HG02970 (cell line): ENCODE data around the gene ZNF124.
A peak's percentile ranks its signal among the peaks of the same experiment; 100 is the strongest.
"Not testable (repeated sequence)": the region's sequence is repeated elsewhere in the genome, so short reads cannot be mapped to it uniquely, and the experiment has no call there.

Experiments used
- ATAC-seq: cut with Tn5 transposase; IDR thresholded peaks from one replicate; pipeline ENCODE4 v1.9.1; 2021; ENCODE audit warnings: mild to moderate bottlenecking, moderate library complexity, moderate number of reproducible peaks; ENCODE audit not compliant: unreplicated experiment, low FRiP score

The ZNF124 gene

DNA sequence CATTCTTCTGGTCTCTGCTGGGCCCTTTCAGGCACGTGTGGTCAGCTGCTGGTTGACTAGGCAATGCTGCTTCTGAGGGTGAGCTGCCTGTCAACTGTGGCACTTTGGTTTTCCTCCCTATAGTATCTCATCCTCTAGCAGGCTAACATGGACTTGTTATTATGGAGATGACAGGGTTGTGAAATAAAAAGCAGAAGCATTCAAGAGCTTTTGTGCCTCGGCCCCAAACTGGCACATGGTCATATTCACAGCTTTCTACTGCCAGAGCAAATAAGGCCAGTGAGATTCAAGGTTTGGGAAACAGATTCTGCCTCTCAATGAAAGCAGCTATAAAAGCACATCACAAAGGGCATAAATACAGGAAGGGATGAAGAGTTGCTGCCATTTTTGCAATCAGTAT lies 1.6 kb upstream of the ZNF124 start:
- no peak for ATAC-seq

- no peak for ATAC-seq
Measured at GRCh38 chr1:247172996-247173395, 1.2 kb upstream of the ZNF124 start.

DNA sequence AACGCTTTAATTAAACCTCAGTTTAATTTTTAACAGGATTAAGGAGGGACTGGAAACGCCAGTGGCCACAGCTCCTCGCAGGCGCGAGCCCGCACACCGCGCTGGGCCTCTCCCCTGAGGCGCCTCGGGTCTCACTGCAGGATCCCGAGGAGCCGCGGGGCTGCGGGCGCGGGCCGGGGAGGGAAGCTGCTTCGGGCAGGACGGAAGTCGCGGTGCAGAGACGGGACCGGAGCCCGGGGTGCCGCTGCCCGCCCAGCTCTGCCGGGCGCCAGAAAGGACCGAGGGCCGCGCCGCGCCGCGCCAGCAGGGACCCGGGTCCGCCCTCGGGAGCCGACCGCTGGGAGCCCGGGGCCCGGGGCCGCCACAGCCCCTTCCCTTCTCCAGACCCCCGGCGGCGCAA lies 377 bp downstream of the ZNF124 start:
- peak; percentile 43 for ATAC-seq

DNA sequence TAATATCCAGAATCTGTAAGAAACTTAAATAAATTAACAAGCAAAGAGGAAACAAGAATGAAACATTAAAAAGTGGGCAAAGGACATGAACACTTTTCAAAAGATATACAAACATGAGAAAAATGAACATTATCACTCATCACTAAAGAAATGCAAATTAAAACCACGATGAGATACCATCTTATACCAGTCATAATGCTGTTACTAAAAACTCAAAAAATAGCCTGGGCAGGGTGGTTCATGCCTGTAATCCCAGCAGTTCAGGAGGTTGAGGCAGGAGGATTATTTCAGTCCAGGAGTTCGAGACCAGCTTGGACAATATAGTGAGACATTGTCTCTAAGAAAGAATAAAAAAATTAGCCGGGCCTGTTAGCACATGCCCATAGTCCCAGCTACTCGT lies 6.1 kb downstream of the ZNF124 start:
- ATAC-seq, result no peak

DNA sequence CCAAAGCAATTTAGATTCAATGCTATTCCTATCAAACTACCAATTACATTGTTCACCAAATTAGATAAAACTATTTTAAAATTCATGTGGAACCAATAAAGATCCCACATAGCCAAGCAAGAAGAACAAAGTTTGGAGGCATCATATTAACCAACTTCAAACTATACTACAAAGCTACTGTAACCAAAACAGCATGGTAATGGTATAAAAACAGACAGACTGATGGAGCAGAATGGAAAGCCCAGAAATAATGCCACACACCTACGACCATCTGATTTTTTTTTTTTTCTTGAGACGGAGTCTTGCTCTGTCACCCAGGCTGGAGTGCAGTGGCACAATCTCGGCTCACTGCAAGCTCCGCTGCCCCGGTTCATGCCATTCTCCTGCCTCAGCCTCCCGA lies 7.1 kb downstream of the ZNF124 start:
- no peak for ATAC-seq

DNA sequence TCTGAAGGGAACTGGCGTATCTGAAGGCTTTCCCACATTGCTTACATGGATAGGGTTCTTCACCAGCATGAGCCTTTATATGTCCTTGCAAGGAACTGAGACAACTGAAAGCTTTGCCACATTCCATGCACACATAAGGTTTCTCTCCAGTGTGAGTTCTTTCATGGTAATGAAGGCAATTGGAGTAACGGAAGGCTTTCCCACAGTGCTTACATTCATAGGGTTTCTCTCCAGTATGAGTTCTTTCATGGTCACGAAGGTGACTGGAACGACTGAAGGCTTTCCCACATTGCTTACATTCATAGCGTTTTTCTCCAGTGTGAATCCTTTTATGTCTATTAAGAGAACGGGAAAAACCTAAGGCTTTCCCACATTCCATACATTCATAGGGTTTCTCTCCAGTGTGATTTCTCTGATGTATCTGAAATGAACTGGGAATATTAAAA lies 15.0 kb downstream of the ZNF124 start:
- no peak for ATAC-seq

DNA sequence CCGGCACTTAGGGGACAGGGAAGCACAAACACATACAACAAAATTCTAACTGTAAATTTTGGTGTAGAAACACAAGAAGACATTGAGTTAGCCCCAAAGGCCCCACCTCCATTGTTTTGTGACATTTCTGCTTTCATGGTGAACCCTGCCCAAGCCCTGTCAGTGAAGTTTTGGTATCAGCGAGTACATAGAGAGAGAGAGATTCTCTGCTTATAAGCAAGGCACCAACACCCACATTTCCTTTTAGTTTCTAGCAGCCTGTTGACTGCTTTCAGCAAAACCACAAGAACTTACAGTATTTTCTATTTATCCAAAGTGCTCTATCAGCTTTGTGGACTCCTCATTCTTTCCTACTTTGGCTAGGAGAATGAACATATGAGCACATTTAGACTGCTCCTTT lies 24.0 kb downstream of the ZNF124 start:
- ATAC-seq, result no peak

GRCh38 chr1:247147120-247147519 lies 24.7 kb downstream of the ZNF124 start:
- not testable (repeated sequence) for ATAC-seq

- ATAC-seq, result no peak
Measured at GRCh38 chr1:247146671-247147070, 25.1 kb downstream of the ZNF124 start.

GRCh38 chr1:247145279-247145678 lies 26.5 kb downstream of the ZNF124 start:
- no peak for ATAC-seq

DNA sequence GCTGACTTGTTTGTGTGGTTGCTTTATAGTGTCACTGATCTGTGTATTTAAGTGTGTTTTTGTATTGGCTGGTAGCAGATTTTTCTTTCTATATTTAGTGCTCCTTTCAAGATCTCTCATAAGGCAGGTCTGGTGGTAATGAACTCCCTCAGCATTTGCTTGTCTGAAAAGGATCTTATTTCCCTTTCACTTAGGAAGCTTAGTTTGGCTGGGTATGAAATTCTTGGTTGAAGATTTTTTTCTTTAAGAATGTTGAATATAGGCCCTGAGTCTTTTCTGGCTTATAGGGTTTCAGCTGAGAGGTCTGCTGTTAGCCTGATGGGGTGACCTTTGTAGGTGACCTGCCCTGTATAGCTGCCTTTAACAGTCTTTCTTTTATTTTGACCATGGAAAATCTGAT lies 32.3 kb downstream of the ZNF124 start:
- ATAC-seq, result not testable (repeated sequence)

DNA sequence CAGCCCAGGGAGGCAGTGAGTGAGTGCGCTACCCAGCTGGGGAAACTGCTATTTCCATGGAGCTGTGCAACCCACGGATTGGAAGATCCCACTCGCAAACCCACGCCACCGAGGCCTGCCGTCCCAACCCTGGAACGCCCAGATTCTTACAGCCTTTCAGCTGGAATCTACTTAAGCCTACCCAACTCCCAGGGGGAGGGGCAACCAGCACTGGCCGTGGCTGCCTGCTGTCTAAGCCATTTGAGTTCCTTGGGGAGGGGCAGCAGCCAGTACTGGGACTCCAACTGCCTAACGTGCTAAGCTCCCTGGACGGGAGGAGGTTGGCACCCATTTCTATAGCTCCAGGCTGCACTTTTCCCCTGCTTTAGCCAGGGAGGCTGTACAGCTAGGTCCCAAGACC lies 40.6 kb downstream of the ZNF124 start:
- ATAC-seq, result no peak

DNA sequence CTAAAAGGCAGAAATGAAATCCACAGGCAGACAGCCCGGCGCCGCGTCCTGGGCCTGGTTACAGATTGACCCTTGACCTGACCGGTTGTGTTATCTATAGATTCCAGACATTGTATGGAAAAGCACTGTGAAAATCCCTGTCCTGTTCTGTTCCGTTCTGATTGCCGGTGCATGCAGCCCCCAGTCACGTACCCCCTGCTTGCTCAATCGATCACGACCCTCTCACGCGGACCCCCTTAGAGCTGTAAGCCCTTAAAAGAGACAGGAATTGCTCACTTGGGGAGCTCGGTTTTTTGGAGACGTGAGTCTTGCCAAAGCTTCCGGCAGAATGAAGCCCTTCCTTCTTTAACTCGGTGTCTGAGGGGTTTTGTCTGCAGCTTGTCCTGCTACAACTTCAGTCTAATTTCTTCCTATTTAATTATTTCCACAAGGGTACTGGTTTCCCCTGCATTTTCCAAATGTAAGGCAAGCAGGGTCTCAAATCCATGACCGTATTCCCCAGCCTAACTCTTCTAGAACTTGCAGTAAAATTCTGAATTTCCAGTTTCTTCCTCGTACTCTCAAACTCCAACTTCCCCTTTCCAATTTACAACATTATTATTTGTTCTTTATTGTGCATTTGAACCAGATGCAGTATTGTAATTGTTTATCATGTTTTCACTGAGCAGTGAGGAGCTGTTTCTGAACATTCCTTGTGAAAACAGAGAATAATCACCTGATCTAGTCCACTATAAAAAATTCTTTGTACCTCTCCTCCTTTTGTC lies 44.1 kb downstream of the ZNF124 start:
- not testable (repeated sequence) for ATAC-seq

- ATAC-seq, result peak; percentile 49
Measured at GRCh38 chr1:247126601-247127000, 45.2 kb downstream of the ZNF124 start.

DNA sequence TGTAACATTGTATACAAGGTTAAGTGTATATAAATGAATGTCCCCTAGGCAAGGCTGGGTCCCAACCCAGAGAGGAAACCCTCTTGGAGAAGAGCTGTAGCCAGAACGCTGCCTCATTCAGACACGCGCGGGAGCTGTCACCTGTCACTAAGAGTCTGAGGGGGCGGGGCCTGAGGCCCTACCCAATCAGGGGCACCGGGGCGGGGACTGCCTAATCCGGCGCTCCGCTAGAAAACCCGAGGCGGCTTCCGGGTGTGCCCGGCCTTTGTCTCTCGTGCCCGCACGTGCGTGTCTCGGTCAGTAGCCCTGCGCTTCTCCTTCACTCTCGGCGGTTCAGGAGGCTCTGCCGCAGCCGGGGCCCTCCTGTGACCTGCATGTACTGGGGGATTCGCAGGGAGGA lies 45.7 kb downstream of the ZNF124 start:
- peak; percentile 99 for ATAC-seq

GRCh38 chr1:247121382-247121781 lies 50.4 kb downstream of the ZNF124 start:
- ATAC-seq, result no peak

- not testable (repeated sequence) for ATAC-seq
Measured at GRCh38 chr1:247120408-247120668, 51.5 kb downstream of the ZNF124 start.

DNA sequence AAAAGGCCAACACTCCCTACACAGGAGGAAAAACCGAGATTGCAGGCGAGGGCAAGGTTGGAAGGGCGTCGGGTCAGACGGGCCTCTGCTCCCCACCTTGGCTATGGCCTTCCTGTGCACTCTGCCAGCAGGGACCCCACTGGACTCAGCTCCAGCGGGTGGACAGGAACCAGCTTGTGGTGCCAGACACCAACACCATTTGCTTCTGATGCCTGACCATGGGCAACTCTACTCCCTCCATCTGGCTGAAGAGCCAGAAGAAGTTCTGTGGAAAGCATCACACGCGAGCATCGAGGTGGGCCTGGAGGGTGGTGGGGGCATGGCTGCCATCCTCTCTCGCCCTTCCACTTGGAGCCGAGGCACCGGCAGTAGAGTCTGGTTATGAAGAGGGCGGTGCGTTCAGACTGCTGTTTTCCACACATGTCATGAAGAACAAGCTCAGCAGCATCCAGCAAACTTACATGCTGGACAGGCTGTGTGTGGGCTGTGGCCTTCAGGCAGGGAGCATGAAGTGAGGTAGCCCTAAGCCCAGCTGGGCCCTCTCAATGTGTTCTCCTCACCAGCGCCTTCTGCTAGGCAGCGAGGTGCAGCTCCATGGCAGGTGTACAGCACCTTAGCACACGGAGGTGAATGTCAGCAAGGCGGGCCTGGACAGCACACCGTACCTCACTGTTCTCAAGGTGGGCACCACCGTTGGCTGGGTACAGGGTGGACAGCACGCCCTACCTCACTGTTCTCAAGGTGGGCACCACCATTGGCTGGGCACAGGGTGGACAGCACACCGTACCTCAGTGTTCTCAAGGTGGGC lies 52.0 kb downstream of the ZNF124 start:
- no peak for ATAC-seq

DNA sequence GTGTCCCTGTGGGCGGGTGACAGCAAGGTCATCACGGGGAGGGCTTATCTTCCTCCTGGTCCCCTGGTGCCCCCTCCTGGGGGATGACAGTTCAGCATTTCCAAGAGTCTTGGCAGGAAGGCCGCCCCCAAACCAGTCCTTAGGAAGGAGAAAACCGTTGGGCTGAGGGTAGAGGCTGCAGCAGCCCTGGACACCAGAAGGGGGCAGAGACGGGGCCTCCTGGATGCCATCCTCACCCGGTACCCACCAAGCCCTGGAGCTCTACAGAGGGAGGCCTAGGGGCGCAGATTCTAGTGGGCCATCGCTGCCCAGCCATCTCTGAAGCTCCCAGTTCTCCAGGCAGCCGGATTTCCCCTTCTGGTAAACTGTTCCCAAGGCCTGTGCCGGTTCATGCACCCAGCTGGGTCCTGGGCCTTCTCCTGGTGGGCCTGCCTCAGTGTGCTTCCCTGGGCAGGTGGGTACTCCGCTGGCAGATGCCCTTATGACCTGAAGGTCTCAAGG lies 52.8 kb downstream of the ZNF124 start:
- ATAC-seq, result no peak

GRCh38 chr1:247115545-247115944 lies 56.3 kb downstream of the ZNF124 start:
- ATAC-seq, result no peak

DNA sequence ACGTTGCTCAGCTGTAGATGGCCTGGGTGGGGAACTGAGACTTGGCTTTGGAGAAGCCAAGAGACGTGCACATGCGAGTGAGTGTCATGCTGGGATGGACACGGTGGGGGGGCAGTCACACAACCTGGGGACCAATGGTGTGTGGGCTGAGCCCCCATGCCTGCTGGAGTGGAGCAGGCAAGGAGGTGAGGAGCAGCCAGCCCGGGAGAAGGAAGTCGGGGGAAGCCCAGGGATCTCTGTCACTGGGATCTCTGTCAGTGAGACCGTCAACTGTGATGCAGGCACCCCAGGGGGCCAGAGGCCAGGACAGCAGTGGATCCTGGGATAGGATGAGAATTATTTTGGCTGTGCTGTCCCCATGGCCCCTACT lies 56.7 kb downstream of the ZNF124 start:
- no peak for ATAC-seq
